Pons (tissue), 1 donor: ENCODE results near the gene BCO1.

Experiments
- DNase-seq: peaks from one replicate; pipeline ENCODE4 v3.0.0-alpha.2; 2016; ENCODE audit warnings: low spot score

BCO1 gene

GRCh38 chr16:81232740-81233367, 5.6 kb upstream of the BCO1 start:
- DNase-seq: no peak

GRCh38 chr16:81237282-81237681, 1.2 kb upstream of the BCO1 start:
- peak; percentile 11 for DNase-seq

GRCh38 chr16:81237942-81238295, 570 bp upstream of the BCO1 start:
- no peak for DNase-seq

GRCh38 chr16:81239367-81240121, 1.1 kb downstream of the BCO1 start:
- DNase-seq: no peak

GRCh38 chr16:81241706-81242105, 3.2 kb downstream of the BCO1 start:
- no peak for DNase-seq

- DNase-seq: no peak
Measured at GRCh38 chr16:81242977-81243618, 4.6 kb downstream of the BCO1 start.

GRCh38 chr16:81243942-81244341, 5.5 kb downstream of the BCO1 start:
- DNase-seq: no peak

- DNase-seq: no peak
Measured at GRCh38 chr16:81251871-81252270, 13.4 kb downstream of the BCO1 start.

GRCh38 chr16:81253141-81253540, 14.7 kb downstream of the BCO1 start:
- no peak for DNase-seq

GRCh38 chr16:81254922-81255526, 16.5 kb downstream of the BCO1 start:
- DNase-seq: no peak

- no peak for DNase-seq
Measured at GRCh38 chr16:81259916-81260315, 21.4 kb downstream of the BCO1 start.

- DNase-seq: no peak
Measured at GRCh38 chr16:81261049-81261648, 22.7 kb downstream of the BCO1 start.

- DNase-seq: no peak
Measured at GRCh38 chr16:81263470-81264220, 25.2 kb downstream of the BCO1 start.

GRCh38 chr16:81264386-81264785, 25.9 kb downstream of the BCO1 start:
- DNase-seq: no peak

- no peak for DNase-seq
Measured at GRCh38 chr16:81265052-81265451, 26.6 kb downstream of the BCO1 start.

- DNase-seq: peak; percentile 31
Measured at GRCh38 chr16:81265658-81266451, 27.4 kb downstream of the BCO1 start.

GRCh38 chr16:81266680-81267095, 28.2 kb downstream of the BCO1 start:
- DNase-seq: no peak

- no peak for DNase-seq
Measured at GRCh38 chr16:81268509-81268908, 30.0 kb downstream of the BCO1 start.

- DNase-seq: peak; percentile 31
Measured at GRCh38 chr16:81273223-81273950, 34.9 kb downstream of the BCO1 start.

- no peak for DNase-seq
Measured at GRCh38 chr16:81275064-81275532, 36.6 kb downstream of the BCO1 start.
